ENCODE data around the gene ART3. TPM values are rescaled to one million over a fixed set of nuclear protein-coding genes. Genes with fewer than 3 reads are reported as not detected.

Gene ART3
- total and polyA plus RNA-seq, 9 of the 15 experiments (the other 6 are each of a cell fraction or from before 2014, with no cell fraction given), result 0.69 to 1.4 (median 1.1) TPM; not detected in 1

GRCh38 chr4:76074993-76075600 lies 588 bp downstream of the ART3 start:
- H3K4me3 ChIP-seq, result no peak overlapping the region
- H3K4me1 ChIP-seq (replicated peaks in 1 of 2; ENCODE audit: control insufficient read depth in 2 of 2, insufficient read depth in 2 of 2, low read length in 2 of 2), result no peaks in the 10 kb centered on the region
- POLR2A ChIA-PET, result interaction anchor here (0.6 kb wide), 1 partner anchor 30 kb away, joined by 3 read pairs; no protein-coding TSS in a partner anchor
- H4K20me1 ChIP-seq (replicated peaks; ENCODE audit: control insufficient read depth, insufficient read depth, low read length), result no peaks in the 10 kb centered on the region
- no peak overlapping the region for H2AFZ ChIP-seq (ENCODE audit: low read depth, low read length)
- no TSS peak for BruUV-seq (replicated peaks)
- ATAC-seq (no peak), DNase-seq (ENCODE audit: extremely low read depth in 1 of 4, low spot score in 3 of 4) (no peak), FAIRE-seq (no peak)
- H3K9me3 ChIP-seq (replicated peaks; ENCODE audit: control insufficient read depth, insufficient read depth, low read depth, low read length), result no peaks in the 10 kb centered on the region
- no peaks in the 10 kb centered on the region for H3K36me3 ChIP-seq (ENCODE audit: control insufficient read depth, insufficient read depth, low read length)
- no peaks in the 10 kb centered on the region for H3K27me3 ChIP-seq (ENCODE audit: control insufficient read depth in 2 of 2, insufficient read depth in 2 of 2, low read length in 2 of 2)
- no peak overlapping the region for H3K9ac ChIP-seq (ENCODE audit: insufficient read depth in 1 of 2, low read depth in 2 of 2, low read length in 2 of 2)
- no peaks in the 10 kb centered on the region for H3K9me1 ChIP-seq (ENCODE audit: control insufficient read depth, insufficient read depth, low read length)
- CTCF ChIA-PET (ENCODE audit: low intra/inter-chr PET ratio), result no interaction called here
- TF ChIP-seq MEIS2 (IDR thresholded peaks at IDR 0.05; ENCODE audit: partially characterized antibody), result no peak
- TF ChIP-seq ID3 (CRISPR knock-in tag; IDR thresholded peaks at IDR 0.05), result no peak
- no peak for TF ChIP-seq ID3 (tag; IDR thresholded peaks at IDR 0.05)
- no peak for TF ChIP-seq ZNF277 (CRISPR knock-in tag; IDR thresholded peaks at IDR 0.05; ENCODE audit: borderline replicate concordance)
- TF ChIP-seq CCNT2 (IDR thresholded peaks at IDR 0.05; ENCODE audit: borderline replicate concordance, extremely low read depth, insufficient read length, low read depth, low read length), result no peak
- no peak for TF ChIP-seq ESRRB (CRISPR knock-in tag; IDR thresholded peaks at IDR 0.05; ENCODE audit: borderline replicate concordance)
- TF ChIP-seq ZNF23 (CRISPR knock-in tag; IDR thresholded peaks at IDR 0.05), result no peak
- no peak for TF ChIP-seq ZNF696 (CRISPR knock-in tag; conservative IDR thresholded peaks at IDR 0.05)
- no peak for TF ChIP-seq ZKSCAN8 (CRISPR knock-in tag; IDR thresholded peaks at IDR 0.05)
- no peak for TF ChIP-seq MYBL2 (IDR thresholded peaks at IDR 0.05; ENCODE audit: low read depth)
- TF ChIP-seq MYBL2 (CRISPR knock-in tag; IDR thresholded peaks at IDR 0.05; ENCODE audit: borderline replicate concordance), result no peak
- TF ChIP-seq HDGF (IDR thresholded peaks at IDR 0.05), result no peak
- no peak for TF ChIP-seq KDM2B (CRISPR knock-in tag; IDR thresholded peaks at IDR 0.05)
- TF ChIP-seq KHSRP (IDR thresholded peaks at IDR 0.05), result no peak
- TF ChIP-seq POLR2AphosphoS5 (IDR thresholded peaks at IDR 0.05; ENCODE audit: control insufficient read depth, insufficient read depth, low read depth, low read length), result no peak
- no peaks in the 10 kb centered on the region for H3K79me2 ChIP-seq (ENCODE audit: control insufficient read depth, insufficient read depth, low read length)
- intact Hi-C loops (cut with micrococcal nuclease) (no loop called here), in situ Hi-C loops (cut with MboI) (no loop called here)
- H3K4me2 ChIP-seq (ENCODE audit: insufficient read depth, low read length), result no peak overlapping the region
- no peak overlapping the region for H3K27ac ChIP-seq (ENCODE audit: extremely low read depth, low read depth, low read length)
- WGBS (ENCODE audit: insufficient coverage, low coverage, missing lambda C conversion rate), result 9% methylated on average over 4 of the region's 4 CpGs
